ENCODE results near the gene MYO15B. TPM values are rescaled to one million over a fixed set of nuclear protein-coding genes. Genes with fewer than 3 reads are reported as not detected.

MYO15B gene
- total and polyA plus RNA-seq, 2 of the 13 experiments (the other 11 are each of a cell fraction or from before 2014, with no cell fraction given) = 2.8 to 8.1 TPM

GRCh38 chr17:75552425-75553294, 34.9 kb upstream of the MYO15B start (continued):
- TF ChIP-seq, protein P1, sequence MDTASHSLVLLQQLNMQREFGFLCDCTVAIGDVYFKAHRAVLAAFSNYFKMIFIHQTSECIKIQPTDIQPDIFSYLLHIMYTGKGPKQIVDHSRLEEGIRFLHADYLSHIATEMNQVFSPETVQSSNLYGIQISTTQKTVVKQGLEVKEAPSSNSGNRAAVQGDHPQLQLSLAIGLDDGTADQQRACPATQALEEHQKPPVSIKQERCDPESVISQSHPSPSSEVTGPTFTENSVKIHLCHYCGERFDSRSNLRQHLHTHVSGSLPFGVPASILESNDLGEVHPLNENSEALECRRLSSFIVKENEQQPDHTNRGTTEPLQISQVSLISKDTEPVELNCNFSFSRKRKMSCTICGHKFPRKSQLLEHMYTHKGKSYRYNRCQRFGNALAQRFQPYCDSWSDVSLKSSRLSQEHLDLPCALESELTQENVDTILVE (CRISPR knock-in tag; IDR thresholded peaks at IDR 0.05) = no peak; the same call in 1 of the 2 replicates
- TF ChIP-seq DNMT1 (CRISPR knock-in tag; IDR thresholded peaks at IDR 0.05) (no peak), ZNF230 (CRISPR knock-in tag; IDR thresholded peaks at IDR 0.05) (no peak), RXRB (CRISPR knock-in tag; IDR thresholded peaks at IDR 0.05; ENCODE audit: borderline replicate concordance) (peak; percentile 78; the same call in 1 of the 2 replicates), ZNF780A (CRISPR knock-in tag; IDR thresholded peaks at IDR 0.05) (no peak), MED8 (CRISPR knock-in tag; IDR thresholded peaks at IDR 0.05; ENCODE audit: insufficient replicate concordance) (no peak), JDP2 (CRISPR knock-in tag; IDR thresholded peaks at IDR 0.05; ENCODE audit: borderline replicate concordance) (no peak), TBL1XR1 (IDR thresholded peaks at IDR 0.05; ENCODE audit: borderline replicate concordance, low read length, partially characterized antibody) (no peak), ZNF276 (CRISPR knock-in tag; IDR thresholded peaks at IDR 0.05; ENCODE audit: low read depth) (no peak), ZBTB4 (CRISPR knock-in tag; IDR thresholded peaks at IDR 0.05; ENCODE audit: borderline replicate concordance) (0 out of 2 replicates have a peak, but pooled peaks have one; percentile 23), ZNF746 (CRISPR knock-in tag; IDR thresholded peaks at IDR 0.05) (0 out of 2 replicates have a peak, but pooled peaks have one; percentile 27)
- TF ChIP-seq, protein P2, sequence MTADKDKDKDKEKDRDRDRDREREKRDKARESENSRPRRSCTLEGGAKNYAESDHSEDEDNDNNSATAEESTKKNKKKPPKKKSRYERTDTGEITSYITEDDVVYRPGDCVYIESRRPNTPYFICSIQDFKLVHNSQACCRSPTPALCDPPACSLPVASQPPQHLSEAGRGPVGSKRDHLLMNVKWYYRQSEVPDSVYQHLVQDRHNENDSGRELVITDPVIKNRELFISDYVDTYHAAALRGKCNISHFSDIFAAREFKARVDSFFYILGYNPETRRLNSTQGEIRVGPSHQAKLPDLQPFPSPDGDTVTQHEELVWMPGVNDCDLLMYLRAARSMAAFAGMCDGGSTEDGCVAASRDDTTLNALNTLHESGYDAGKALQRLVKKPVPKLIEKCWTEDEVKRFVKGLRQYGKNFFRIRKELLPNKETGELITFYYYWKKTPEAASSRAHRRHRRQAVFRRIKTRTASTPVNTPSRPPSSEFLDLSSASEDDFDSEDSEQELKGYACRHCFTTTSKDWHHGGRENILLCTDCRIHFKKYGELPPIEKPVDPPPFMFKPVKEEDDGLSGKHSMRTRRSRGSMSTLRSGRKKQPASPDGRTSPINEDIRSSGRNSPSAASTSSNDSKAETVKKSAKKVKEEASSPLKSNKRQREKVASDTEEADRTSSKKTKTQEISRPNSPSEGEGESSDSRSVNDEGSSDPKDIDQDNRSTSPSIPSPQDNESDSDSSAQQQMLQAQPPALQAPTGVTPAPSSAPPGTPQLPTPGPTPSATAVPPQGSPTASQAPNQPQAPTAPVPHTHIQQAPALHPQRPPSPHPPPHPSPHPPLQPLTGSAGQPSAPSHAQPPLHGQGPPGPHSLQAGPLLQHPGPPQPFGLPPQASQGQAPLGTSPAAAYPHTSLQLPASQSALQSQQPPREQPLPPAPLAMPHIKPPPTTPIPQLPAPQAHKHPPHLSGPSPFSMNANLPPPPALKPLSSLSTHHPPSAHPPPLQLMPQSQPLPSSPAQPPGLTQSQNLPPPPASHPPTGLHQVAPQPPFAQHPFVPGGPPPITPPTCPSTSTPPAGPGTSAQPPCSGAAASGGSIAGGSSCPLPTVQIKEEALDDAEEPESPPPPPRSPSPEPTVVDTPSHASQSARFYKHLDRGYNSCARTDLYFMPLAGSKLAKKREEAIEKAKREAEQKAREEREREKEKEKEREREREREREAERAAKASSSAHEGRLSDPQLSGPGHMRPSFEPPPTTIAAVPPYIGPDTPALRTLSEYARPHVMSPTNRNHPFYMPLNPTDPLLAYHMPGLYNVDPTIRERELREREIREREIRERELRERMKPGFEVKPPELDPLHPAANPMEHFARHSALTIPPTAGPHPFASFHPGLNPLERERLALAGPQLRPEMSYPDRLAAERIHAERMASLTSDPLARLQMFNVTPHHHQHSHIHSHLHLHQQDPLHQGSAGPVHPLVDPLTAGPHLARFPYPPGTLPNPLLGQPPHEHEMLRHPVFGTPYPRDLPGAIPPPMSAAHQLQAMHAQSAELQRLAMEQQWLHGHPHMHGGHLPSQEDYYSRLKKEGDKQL (CRISPR knock-in tag; IDR thresholded peaks at IDR 0.05; ENCODE audit: low read depth) = 0 out of 2 replicates have a peak, but pooled peaks have one; percentile 25
- TF ChIP-seq, protein P3, sequence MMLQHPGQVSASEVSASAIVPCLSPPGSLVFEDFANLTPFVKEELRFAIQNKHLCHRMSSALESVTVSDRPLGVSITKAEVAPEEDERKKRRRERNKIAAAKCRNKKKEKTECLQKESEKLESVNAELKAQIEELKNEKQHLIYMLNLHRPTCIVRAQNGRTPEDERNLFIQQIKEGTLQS (CRISPR knock-in tag; IDR thresholded peaks at IDR 0.05) = no peak

Data from HepG2 (cell line).